ENCODE data around the gene RPS6KC1. TPM values are rescaled to one million over a fixed set of nuclear protein-coding genes. Genes with fewer than 3 reads are reported as not detected.

Gene RPS6KC1
- total and polyA plus RNA-seq, 2 donors (not counting 3 experiments of a cell fraction or from before 2014, with no cell fraction given): 5.1 to 18.6 TPM

DNA sequence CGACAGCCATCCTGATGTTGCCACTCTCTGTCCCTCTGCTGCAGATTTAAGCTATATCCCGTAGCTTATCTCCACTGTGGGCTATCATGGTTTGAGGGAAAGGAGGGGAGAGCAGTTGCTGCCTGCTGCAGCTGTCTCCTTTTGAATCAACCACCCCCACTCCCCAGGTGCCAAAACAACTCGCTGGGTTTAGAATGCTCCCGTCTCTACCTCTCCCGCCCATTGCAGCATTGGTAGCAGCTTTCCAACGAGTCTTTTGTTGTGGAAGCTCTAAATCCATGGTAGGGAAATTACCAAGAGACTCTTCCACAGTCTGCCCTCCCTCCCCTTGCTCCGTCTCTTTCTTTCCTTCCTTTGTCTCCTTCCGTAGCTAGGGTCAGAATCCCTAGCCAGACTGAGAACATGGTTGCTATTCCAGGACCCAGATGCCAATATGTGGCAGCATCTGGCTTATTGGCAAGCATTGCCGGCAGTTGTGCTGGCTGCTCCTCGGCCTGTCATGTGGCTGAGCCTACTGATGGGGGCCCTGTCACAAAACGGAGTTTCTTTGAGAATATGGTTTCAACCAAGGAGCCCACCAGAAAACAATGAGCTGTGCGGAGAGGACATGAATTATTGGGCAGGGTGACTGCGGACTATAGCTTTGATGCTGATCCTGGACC lies 230.7 kb downstream of the RPS6KC1 start:
- H3K4me2 ChIP-seq (ENCODE audit: insufficient read depth, low read length): no peak overlapping the region
- intact Hi-C loops (cut with micrococcal nuclease): no loop called here
- H3K79me2 ChIP-seq (ENCODE audit: control insufficient read depth, insufficient read depth, low read length): no peaks in the 10 kb centered on the region
- peaks cover 2% of the 10 kb centered on the region for H3K4me1 ChIP-seq (ENCODE audit: control insufficient read depth, extremely low read depth, insufficient read depth, low read length)
- BruUV-seq (replicated peaks): no TSS peak
- FAIRE-seq: no peak
- no peaks in the 10 kb centered on the region for H4K20me1 ChIP-seq (replicated peaks; ENCODE audit: control insufficient read depth, extremely low read depth, insufficient read depth, low read length)
- no peak overlapping the region for H3K4me3 ChIP-seq (replicated peaks in 1 of 3; ENCODE audit: insufficient read depth in 1 of 3, low read depth in 1 of 3, low read length in 3 of 3)
- DNase-seq (ENCODE audit: low read depth, low spot score): no peak
- CTCF ChIA-PET: no interaction called here
- TF ChIP-seq FOS (IDR thresholded peaks at IDR 0.05; ENCODE audit: borderline replicate concordance, insufficient read depth, low read length) (no peak), GATA2 (IDR thresholded peaks at IDR 0.05; ENCODE audit: insufficient read depth, insufficient read length, low read depth, low read length) (no peak), MYC (IDR thresholded peaks at IDR 0.05; ENCODE audit: low read depth, low read length) (no peak), EZH2 (IDR thresholded peaks at IDR 0.05; ENCODE audit: borderline replicate concordance, low read depth, low read length, severe bottlenecking) (no peak), POLR2AphosphoS5 (IDR thresholded peaks at IDR 0.05; ENCODE audit: insufficient read depth, low read depth, low read length) (no peak), JUN (IDR thresholded peaks at IDR 0.05; ENCODE audit: borderline replicate concordance, insufficient read depth, insufficient read length, low read depth) (no peak)
- TF ChIP-seq, protein P1, sequence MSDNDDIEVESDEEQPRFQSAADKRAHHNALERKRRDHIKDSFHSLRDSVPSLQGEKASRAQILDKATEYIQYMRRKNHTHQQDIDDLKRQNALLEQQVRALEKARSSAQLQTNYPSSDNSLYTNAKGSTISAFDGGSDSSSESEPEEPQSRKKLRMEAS (IDR thresholded peaks at IDR 0.05; ENCODE audit: insufficient read depth, insufficient read length): no peak
- H3K9me1 ChIP-seq (replicated peaks; ENCODE audit: control insufficient read depth, extremely low read depth, insufficient read depth, low read length): no peaks in the 10 kb centered on the region
- H3K9me3 ChIP-seq (replicated peaks; ENCODE audit: control insufficient read depth, insufficient read depth, low read length): no peaks in the 10 kb centered on the region
- no peak overlapping the region for H3K27ac ChIP-seq (ENCODE audit: insufficient read depth, low read depth, low read length)
- no peaks in the 10 kb centered on the region for H3K36me3 ChIP-seq (ENCODE audit: control insufficient read depth in 2 of 2, extremely low read depth in 1 of 2, insufficient read depth in 2 of 2, low read length in 2 of 2)
- H2AFZ ChIP-seq (ENCODE audit: low read depth, low read length): no peak overlapping the region
- POLR2A ChIA-PET: no interaction called here
- H3K9ac ChIP-seq (replicated peaks; ENCODE audit: extremely low read depth, insufficient read depth, low read length): no peak overlapping the region
- dilution Hi-C loops (cut with MboI; ENCODE audit: extremely low pct_ligation_motif_present, low sequenced_read_pairs): no loop called here
- no peaks in the 10 kb centered on the region for H3K27me3 ChIP-seq (ENCODE audit: control insufficient read depth in 2 of 2, insufficient read depth in 2 of 2, low read length in 2 of 2)

Data from endothelial cell of umbilical vein (primary cell).